HG02763 (cell line): ENCODE results near the gene ZBTB46.
"Not testable (repeated sequence)": the region's sequence is repeated elsewhere in the genome, so short reads cannot be mapped to it uniquely, and the experiment has no call there.

Experiments
- ATAC-seq: cut with Tn5 transposase; IDR thresholded peaks from one replicate; pipeline ENCODE4 v1.9.1; 2021; ENCODE audit warnings: mild to moderate bottlenecking, moderate library complexity; ENCODE audit not compliant: unreplicated experiment

ZBTB46 gene

GRCh38 chr20:63830841-63831588 lies at the start of gene ZBTB46:
Gene ZBTB46 (minus strand): TSS chr20:63831264. CDS start chr20:63790757, 40,507 bp downstream.
- peak; percentile 56 for ATAC-seq

- ATAC-seq = no peak
Observed at GRCh38 chr20:63878899-63879663, 48.0 kb upstream of the ZBTB46 start.

GRCh38 chr20:63877755-63878470 lies 46.8 kb upstream of the ZBTB46 start:
- ATAC-seq = no peak

- ATAC-seq = no peak
Observed at GRCh38 chr20:63876489-63877036, 45.5 kb upstream of the ZBTB46 start.

GRCh38 chr20:63874241-63874640 lies 43.2 kb upstream of the ZBTB46 start:
- ATAC-seq = not testable (repeated sequence)

GRCh38 chr20:63873477-63873971 lies 42.5 kb upstream of the ZBTB46 start:
- no peak for ATAC-seq

GRCh38 chr20:63868264-63868663 lies 37.2 kb upstream of the ZBTB46 start:
- no peak for ATAC-seq

- ATAC-seq = not testable (repeated sequence)
Observed at GRCh38 chr20:63867042-63867441, 36.0 kb upstream of the ZBTB46 start.

GRCh38 chr20:63864978-63865640 lies 34.0 kb upstream of the ZBTB46 start, which contains the start of gene TPD52L2:
Gene TPD52L2 (plus strand): TSS chr20:63865270. CDS start chr20:63865366, 96 bp downstream.
- ATAC-seq = peak; percentile 73

- ATAC-seq = no peak
Observed at GRCh38 chr20:63864545-63864977, 33.5 kb upstream of the ZBTB46 start.

- ATAC-seq = peak; percentile 70
Observed at GRCh38 chr20:63863798-63864544, 32.9 kb upstream of the ZBTB46 start.

GRCh38 chr20:63863021-63863797 lies 32.1 kb upstream of the ZBTB46 start:
- no peak for ATAC-seq

GRCh38 chr20:63861981-63862901 lies 31.2 kb upstream of the ZBTB46 start:
- no peak for ATAC-seq

GRCh38 chr20:63861365-63861934 lies 30.4 kb upstream of the ZBTB46 start, which contains the start of gene ABHD16B:
Gene ABHD16B (plus strand): TSS chr20:63861498. CDS start chr20:63861541, 43 bp downstream.
- ATAC-seq = no peak

- ATAC-seq = no peak
Observed at GRCh38 chr20:63860325-63861051, 29.4 kb upstream of the ZBTB46 start.

- ATAC-seq = no peak
Observed at GRCh38 chr20:63859166-63859699, 28.2 kb upstream of the ZBTB46 start.
